HUES48 (cell line): ENCODE data around the gene SMCO4.
"Not testable (repeated sequence)": the region's sequence is repeated elsewhere in the genome, so short reads cannot be mapped to it uniquely, and the experiment has no call there.

Source experiments
- H3K27ac ChIP-seq: one replicate; pipeline ENCODE4 v1.7.0; 2013; ENCODE audit warnings: low read depth, low read length, inconsistent platforms
- H3K27me3 ChIP-seq: 2 replicates; pipeline ENCODE4 v1.6.1; 2013; ENCODE audit warnings: mild to moderate bottlenecking, low read length; ENCODE audit not compliant: control insufficient read depth, insufficient read depth
- H3K36me3 ChIP-seq: 2 replicates; pipeline ENCODE4 v1.6.1; 2013; ENCODE audit warnings: low read length; ENCODE audit not compliant: control insufficient read depth, insufficient read depth
- H3K4me1 ChIP-seq: 2 replicates; pipeline ENCODE4 v1.6.1; 2013; ENCODE audit warnings: mild to moderate bottlenecking, low read length; ENCODE audit not compliant: control insufficient read depth, insufficient read depth
- H3K4me3 ChIP-seq: 2 replicates; pipeline ENCODE4 v1.5.1; 2013; ENCODE audit warnings: mild to moderate bottlenecking, low read depth, low read length
- H3K9ac ChIP-seq: 2 replicates; pipeline ENCODE4 v1.6.1; 2013; ENCODE audit warnings: mild to moderate bottlenecking, low read depth, low read length, moderate library complexity
- H3K9me3 ChIP-seq: 2 replicates; pipeline ENCODE4 v1.6.1; 2013; ENCODE audit warnings: low read length; ENCODE audit not compliant: control insufficient read depth, insufficient read depth

Gene SMCO4

GRCh38 chr11:93540896-93541553 is 2.2 kb downstream of the SMCO4 start:
- H3K27ac ChIP-seq = no peak overlapping the region
- no peaks in the 10 kb centered on the region for H3K9me3 ChIP-seq
- no peaks in the 10 kb centered on the region for H3K27me3 ChIP-seq
- H3K9ac ChIP-seq = no peak overlapping the region
- no peaks in the 10 kb centered on the region for H3K36me3 ChIP-seq
- H3K4me1 ChIP-seq = peaks cover 57% of the 10 kb centered on the region
- H3K4me3 ChIP-seq = no peak overlapping the region

GRCh38 chr11:93540337-93540736 is 2.9 kb downstream of the SMCO4 start:
- no peaks in the 10 kb centered on the region for H3K9me3 ChIP-seq
- no peaks in the 10 kb centered on the region for H3K27me3 ChIP-seq
- no peak overlapping the region for H3K9ac ChIP-seq
- H3K36me3 ChIP-seq = no peaks in the 10 kb centered on the region
- H3K4me3 ChIP-seq = no peak overlapping the region
- peaks cover 54% of the 10 kb centered on the region for H3K4me1 ChIP-seq
- H3K27ac ChIP-seq = no peak overlapping the region

GRCh38 chr11:93537767-93538261 is 5.4 kb downstream of the SMCO4 start:
- Histone ChIP-seq H3K9me3 (no peaks in the 10 kb centered on the region), H3K9ac (no peak overlapping the region), H3K4me3 (no peak overlapping the region), H3K36me3 (0 out of 2 replicates have a peak, but pooled peaks cover 3% of the 10 kb centered on the region), H3K27ac (no peak overlapping the region), H3K4me1 (peaks cover 38% of the 10 kb centered on the region), H3K27me3 (no peaks in the 10 kb centered on the region)

GRCh38 chr11:93537049-93537448 is 6.1 kb downstream of the SMCO4 start:
- H3K9me3 ChIP-seq = no peaks in the 10 kb centered on the region
- H3K36me3 ChIP-seq = 0 out of 2 replicates have a peak, but pooled peaks cover 3% of the 10 kb centered on the region
- peaks cover 37% of the 10 kb centered on the region for H3K4me1 ChIP-seq
- H3K27ac ChIP-seq = no peak overlapping the region
- no peak overlapping the region for H3K4me3 ChIP-seq
- H3K27me3 ChIP-seq = no peaks in the 10 kb centered on the region
- no peak overlapping the region for H3K9ac ChIP-seq

GRCh38 chr11:93536101-93536861 is 6.9 kb downstream of the SMCO4 start:
- no peaks in the 10 kb centered on the region for H3K9me3 ChIP-seq
- H3K4me3 ChIP-seq = no peak overlapping the region
- 0 out of 2 replicates have a peak, but pooled peaks cover 3% of the 10 kb centered on the region for H3K36me3 ChIP-seq
- H3K27me3 ChIP-seq = no peaks in the 10 kb centered on the region
- H3K27ac ChIP-seq = no peak overlapping the region
- no peak overlapping the region for H3K9ac ChIP-seq
- H3K4me1 ChIP-seq = peaks cover 32% of the 10 kb centered on the region

GRCh38 chr11:93535578-93535977 is 7.6 kb downstream of the SMCO4 start:
- H3K4me3 ChIP-seq, H3K9ac ChIP-seq, H3K36me3 ChIP-seq, H3K27ac ChIP-seq, H3K9me3 ChIP-seq, H3K27me3 ChIP-seq: not testable (repeated sequence)
- peaks cover 29% of the 10 kb centered on the region for H3K4me1 ChIP-seq

GRCh38 chr11:93532806-93533205 is 10.4 kb downstream of the SMCO4 start:
- Histone ChIP-seq H3K27me3 (no peaks in the 10 kb centered on the region), H3K9ac (no peak overlapping the region), H3K27ac (no peak overlapping the region), H3K4me1 (peaks cover 29% of the 10 kb centered on the region), H3K9me3 (no peaks in the 10 kb centered on the region), H3K36me3 (0 out of 2 replicates have a peak, but pooled peaks cover 3% of the 10 kb centered on the region), H3K4me3 (no peak overlapping the region)

GRCh38 chr11:93532281-93532789 is 10.9 kb downstream of the SMCO4 start:
- peaks cover 26% of the 10 kb centered on the region for H3K4me1 ChIP-seq
- no peaks in the 10 kb centered on the region for H3K27me3 ChIP-seq
- H3K36me3 ChIP-seq = 0 out of 2 replicates have a peak, but pooled peaks cover 3% of the 10 kb centered on the region
- H3K9ac ChIP-seq = no peak overlapping the region
- no peak overlapping the region for H3K27ac ChIP-seq
- H3K9me3 ChIP-seq = no peaks in the 10 kb centered on the region
- no peak overlapping the region for H3K4me3 ChIP-seq

- H3K27me3 ChIP-seq = no peaks in the 10 kb centered on the region
- peaks cover 11% of the 10 kb centered on the region; the same call in 1 of the 2 replicates for H3K4me1 ChIP-seq
- no peak overlapping the region for H3K9ac ChIP-seq
- H3K36me3 ChIP-seq = 0 out of 2 replicates have a peak, but pooled peaks cover 3% of the 10 kb centered on the region
- H3K9me3 ChIP-seq = no peaks in the 10 kb centered on the region
- no peak overlapping the region for H3K4me3 ChIP-seq
- H3K27ac ChIP-seq = no peak overlapping the region
Observed at GRCh38 chr11:93530468-93530826, 12.7 kb downstream of the SMCO4 start.

- 0 out of 2 replicates have a peak, but pooled peaks cover 2% of the 10 kb centered on the region for H3K36me3 ChIP-seq
- H3K4me3 ChIP-seq = no peak overlapping the region
- H3K27ac ChIP-seq = no peak overlapping the region
- H3K27me3 ChIP-seq = no peaks in the 10 kb centered on the region
- no peak overlapping the region for H3K9ac ChIP-seq
- no peaks in the 10 kb centered on the region for H3K9me3 ChIP-seq
- H3K4me1 ChIP-seq = peaks cover 15% of the 10 kb centered on the region; the same call in 1 of the 2 replicates
Observed at GRCh38 chr11:93529707-93530467, 13.3 kb downstream of the SMCO4 start.
